H1 (cell line): ENCODE results near the gene MUSTN1. TPM values are rescaled to one million over a fixed set of nuclear protein-coding genes. Genes with fewer than 3 reads are reported as not detected.

Experiments
- BRCA1 ChIP-seq: IDR thresholded peaks from 2 replicates; pipeline ENCODE4 v1.6.1; 2012; ENCODE audit warnings: low read depth, low read length, improper control_type of control experiment
- CTBP2 ChIP-seq: IDR thresholded peaks from 2 replicates; pipeline ENCODE4 v1.7.0; 2011; ENCODE audit warnings: borderline replicate concordance, mild to moderate bottlenecking, moderate library complexity, mixed read lengths, low read length; ENCODE audit not compliant: insufficient read depth, insufficient read length
- E2F6 ChIP-seq: IDR thresholded peaks from 2 replicates; pipeline ENCODE4 v1.6.1; 2012; ENCODE audit warnings: inconsistent platforms
- EGR1 ChIP-seq: IDR thresholded peaks from 2 replicates; pipeline ENCODE4 v1.6.1; 2011; ENCODE audit warnings: low read depth, low read length, borderline replicate concordance
- FOSL1 ChIP-seq: IDR thresholded peaks from 2 replicates; pipeline ENCODE4 v1.6.1; 2011; ENCODE audit warnings: mild to moderate bottlenecking, low read depth, low read length, moderate library complexity; ENCODE audit not compliant: insufficient read depth
- HDAC6 ChIP-seq: IDR thresholded peaks from one replicate; pipeline ENCODE4 v1.7.1; 2012; ENCODE audit warnings: low read depth, mild to moderate bottlenecking, inconsistent platforms, low read length, moderate library complexity
- PHF8 ChIP-seq: fragments of 200-600 bp; sonication (generic); conservative IDR thresholded peaks from 2 replicates; pipeline ENCODE4 v1.7.1; 2012; ENCODE audit warnings: low read depth, mild to moderate bottlenecking, inconsistent platforms, low read length, moderate library complexity
- POLR2AphosphoS5 ChIP-seq: IDR thresholded peaks from 2 replicates; pipeline ENCODE4 v1.6.1; 2011; ENCODE audit warnings: low read depth, low read length
- POU5F1 ChIP-seq: IDR thresholded peaks from 2 replicates; pipeline ENCODE4 v1.6.1; 2011; ENCODE audit warnings: low read depth, mild to moderate bottlenecking, low read length, moderate library complexity
- polyA plus RNA-seq, 7 experiments: library from polyadenylated mRNA; depleted of rRNA in 3 of 7; stranded (reverse) in 5 of 7; unstranded in 2 of 7; fragments of >200 nt in 5 of 7; fragments of 200-250 nt in 2 of 7; gene quantifications; 1 replicate in 5 of 7; 2 replicates in 1 of 7; 4 replicates in 1 of 7; pipeline versions ENCODE4 v1.2.1 to v1.2.3, GENCODE V29; 2011 to 2013; ENCODE audit warnings: missing spikeins in 2 of 7, mixed read lengths in 2 of 7
- total RNA-seq: library from RNA; stranded (reverse); fragmentation: NEBNext Ultra II Directional; extraction: Animal tissue kit (Norgen Biotek cat#: 25700); gene quantifications from 2 replicates; pipeline ENCODE4 v1.2.1, GENCODE V29; 2021

The MUSTN1 gene
- total and polyA plus RNA-seq, 2 of the 8 experiments (the other 6 are each of a cell fraction or from before 2014, with no cell fraction given) = 1.1 to 2.4 TPM

GRCh38 chr3:52805270-52806039, 29.4 kb downstream of the MUSTN1 start (continued):
- TF ChIP-seq FOSL1 = no peak
- no peak for TF ChIP-seq E2F6
- TF ChIP-seq BRCA1 = no peak
- no peak for TF ChIP-seq POLR2AphosphoS5
- no peak for TF ChIP-seq EGR1
- no peak for TF ChIP-seq CTBP2
- no peak for TF ChIP-seq HDAC6
- TF ChIP-seq PHF8 = no peak
- no peak for TF ChIP-seq POU5F1
- TF ChIP-seq, all 59 proteins: peak for 0
